SK-N-MC (cell line): ENCODE results near the gene DSG1.

Experiments used
- DNase-seq: peaks from one replicate; pipeline ENCODE4 v3.0.0-alpha.2; 2011; ENCODE audit warnings: low read depth, low spot score
- H3K27ac ChIP-seq: fragments of 200-600 bp; sonication (generic); 2 replicates; pipeline ENCODE4 v1.5.1; 2016; ENCODE audit warnings: mixed run types
- H3K36me3 ChIP-seq: fragments of 200-600 bp; sonication (generic); 2 replicates; pipeline ENCODE4 v1.6.1; 2017; ENCODE audit warnings: antibody characterized with exemption, low read length, mixed read lengths; ENCODE audit not compliant: insufficient read depth
- H3K4me3 ChIP-seq: fragments of 200-600 bp; sonication (generic); 2 replicates; pipeline ENCODE4 v1.5.1; 2016
- H3K9ac ChIP-seq: fragments of 200-600 bp; sonication (generic); 2 replicates; pipeline ENCODE4 v1.8.0; 2017; ENCODE audit warnings: mixed run types, mixed read lengths; ENCODE audit not compliant: insufficient read length
- H3K9me3 ChIP-seq: fragments of 200-600 bp; sonication (generic); 2 replicates; pipeline ENCODE4 v1.6.1; 2017; ENCODE audit warnings: low read depth, mild to moderate bottlenecking, antibody characterized with exemption, low read length, moderate library complexity, mixed read lengths
- EZH2 ChIP-seq: fragments of 200-600 bp; sonication (generic); IDR thresholded peaks from one replicate; pipeline ENCODE4 v1.6.1; 2017; ENCODE audit warnings: antibody characterized with exemption
- FOXP2 ChIP-seq: optimal IDR thresholded peaks from 2 replicates; pipeline ENCODE3; 2011; ENCODE audit warnings: mild to moderate bottlenecking, moderate library complexity; ENCODE audit not compliant: insufficient read depth; ENCODE audit errors: extremely low read length, control extremely low read depth
- POLR2AphosphoS5 ChIP-seq: IDR thresholded peaks from 2 replicates; pipeline ENCODE4 v1.6.1; 2012; ENCODE audit warnings: mild to moderate bottlenecking, low read depth, low read length, borderline replicate concordance

DSG1 gene

DNA sequence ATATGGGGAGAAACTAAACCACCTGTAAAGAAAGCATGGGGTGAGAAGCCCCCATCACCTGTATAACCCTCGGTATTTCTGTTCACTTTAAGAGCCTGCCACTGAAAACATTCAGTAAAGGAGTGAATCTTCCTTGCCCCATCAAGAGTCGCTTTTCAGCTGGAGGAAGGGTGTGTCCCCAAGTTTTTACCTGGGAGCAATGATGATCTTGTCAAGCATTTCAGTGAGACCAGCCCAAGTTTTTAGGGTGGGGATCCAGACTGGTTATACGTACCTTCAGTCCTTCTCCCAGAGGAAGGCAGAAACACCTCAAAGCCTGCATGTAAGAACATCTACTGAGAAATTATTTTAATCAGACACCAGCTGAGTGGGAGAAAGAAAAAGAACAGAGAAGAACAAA is at the start of gene DSG1:
Gene DSG1 (plus strand): TSS at position 301 of the 400 bp plus-strand sequence. CDS start 141 bp downstream, outside the sequence.
- H3K27ac ChIP-seq: no peak within 1 kb of the TSS
- H3K9ac ChIP-seq: no peak within 1 kb of the TSS
- no peaks in the 10 kb centered on the region for H3K36me3 ChIP-seq
- no peaks in the 10 kb centered on the region for H3K9me3 ChIP-seq
- no peak within 1 kb of the TSS for H3K4me3 ChIP-seq
- no peak for DNase-seq
- TF ChIP-seq EZH2 (no peak), FOXP2 (no peak), POLR2AphosphoS5 (no peak)

DNA sequence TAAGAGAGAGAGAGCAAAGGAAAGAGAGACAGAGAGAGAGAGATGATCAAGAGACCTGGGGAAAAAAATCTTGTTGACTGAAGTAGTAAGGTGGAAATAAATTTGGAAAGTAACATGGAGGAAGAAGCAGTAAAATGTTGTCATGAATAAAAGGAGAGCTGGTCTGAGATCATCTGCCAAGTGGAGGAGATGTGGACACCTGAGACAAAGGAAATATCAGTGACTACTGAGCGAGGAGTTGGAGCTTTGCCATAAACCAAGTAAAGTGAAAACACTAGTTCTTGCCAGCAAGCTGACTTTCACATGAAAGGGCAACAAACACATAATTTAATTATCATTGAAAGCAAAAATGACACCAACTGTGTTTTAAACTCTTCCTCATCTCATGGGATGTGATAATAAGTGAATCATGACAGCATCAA is 49.0 kb upstream of the DSG1 start:
- Histone ChIP-seq H3K9me3 (0 out of 2 replicates have a peak, but pooled peaks cover 2% of the 10 kb centered on the region), H3K4me3 (no peak overlapping the region), H3K9ac (no peak overlapping the region), H3K36me3 (no peaks in the 10 kb centered on the region), H3K27ac (no peak overlapping the region)
- DNase-seq: no peak
- no peak for TF ChIP-seq POLR2AphosphoS5

DNA sequence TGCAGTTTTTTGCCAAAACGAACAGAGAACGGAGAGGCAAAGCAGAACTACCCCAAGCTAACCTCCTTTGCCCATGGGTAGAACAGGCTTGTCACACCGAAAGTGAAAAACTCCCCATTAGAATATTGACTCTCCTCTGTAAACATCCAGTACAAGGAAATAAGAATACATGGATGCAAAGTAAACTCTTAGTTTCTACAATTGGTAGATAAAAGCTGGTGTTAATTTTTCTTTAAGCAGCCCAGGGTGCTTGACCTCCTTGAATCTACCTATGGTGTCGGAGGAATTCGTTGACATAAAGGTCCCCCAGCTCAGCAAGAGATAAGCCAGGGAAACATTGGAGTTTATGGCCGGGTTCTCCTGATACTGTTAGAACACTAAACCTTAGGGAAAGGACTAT is 48.4 kb upstream of the DSG1 start:
- Histone ChIP-seq H3K4me3 (no peak overlapping the region), H3K27ac (no peak overlapping the region), H3K9ac (no peak overlapping the region), H3K9me3 (0 out of 2 replicates have a peak, but pooled peaks cover 2% of the 10 kb centered on the region), H3K36me3 (no peaks in the 10 kb centered on the region)
- TF ChIP-seq FOXP2 (no peak), EZH2 (no peak), POLR2AphosphoS5 (no peak)
- no peak for DNase-seq

DNA sequence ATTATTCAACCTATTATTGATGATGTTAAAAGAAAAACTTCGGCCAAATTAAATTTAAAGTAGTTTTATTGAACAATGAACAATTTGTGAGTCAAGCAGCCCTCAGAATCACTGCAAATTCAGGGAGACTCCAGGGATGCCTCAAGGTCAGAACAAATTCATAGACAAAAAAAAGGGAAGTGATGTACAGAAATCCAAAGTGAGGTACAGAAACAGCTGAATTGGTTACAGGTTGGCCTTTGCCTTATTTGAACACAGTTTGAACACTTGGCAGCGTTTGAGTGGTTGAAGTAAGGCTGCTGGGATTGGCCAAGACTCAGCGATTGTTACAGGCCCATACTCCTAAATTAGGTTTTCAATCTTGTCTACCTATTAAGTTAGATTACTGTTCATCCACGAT is 47.4 kb upstream of the DSG1 start:
- 0 out of 2 replicates have a peak, but pooled peaks cover 2% of the 10 kb centered on the region for H3K9me3 ChIP-seq
- TF ChIP-seq EZH2 (no peak), POLR2AphosphoS5 (no peak), FOXP2 (no peak)
- H3K27ac ChIP-seq: no peak overlapping the region
- no peak for DNase-seq
- no peak overlapping the region for H3K4me3 ChIP-seq
- no peak overlapping the region for H3K9ac ChIP-seq
- no peaks in the 10 kb centered on the region for H3K36me3 ChIP-seq

DNA sequence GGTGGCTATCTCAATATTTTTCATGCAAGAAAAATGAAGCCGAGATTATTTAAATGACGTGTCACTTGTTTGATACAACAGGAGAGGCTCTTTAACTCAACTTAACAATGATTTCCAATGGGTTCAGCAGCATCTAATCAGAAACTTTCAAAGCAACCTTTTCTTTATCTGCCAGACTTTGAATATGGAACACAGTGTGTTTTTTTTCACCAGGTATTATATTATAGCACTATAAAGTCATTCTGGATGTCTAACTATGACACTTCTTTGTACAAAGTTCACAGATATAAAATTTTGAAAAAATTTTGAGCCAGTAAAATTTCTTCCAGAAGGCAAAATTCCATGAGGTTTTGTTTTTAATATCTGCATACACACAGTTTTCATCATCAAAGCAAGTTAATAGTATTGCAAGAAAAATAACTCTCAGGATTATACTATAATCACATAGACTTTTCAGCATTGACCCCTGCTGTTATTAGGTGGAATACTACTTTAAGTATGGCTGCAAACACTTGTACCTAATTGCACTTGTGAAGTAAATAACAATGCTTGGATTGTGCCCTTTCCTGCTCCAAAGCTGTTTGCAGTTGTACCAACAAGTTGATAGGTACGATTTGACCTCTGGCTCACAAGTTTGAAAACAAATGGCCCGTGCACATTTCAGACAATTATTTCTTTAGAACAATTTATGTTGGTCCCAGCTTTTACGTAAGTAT is 44.0 kb upstream of the DSG1 start:
- Histone ChIP-seq H3K4me3 (no peak overlapping the region), H3K9ac (no peak overlapping the region), H3K36me3 (no peaks in the 10 kb centered on the region), H3K27ac (no peak overlapping the region), H3K9me3 (0 out of 2 replicates have a peak, but pooled peaks cover 2% of the 10 kb centered on the region)
- no peak for DNase-seq
- TF ChIP-seq EZH2 (no peak), POLR2AphosphoS5 (no peak), FOXP2 (no peak)

DNA sequence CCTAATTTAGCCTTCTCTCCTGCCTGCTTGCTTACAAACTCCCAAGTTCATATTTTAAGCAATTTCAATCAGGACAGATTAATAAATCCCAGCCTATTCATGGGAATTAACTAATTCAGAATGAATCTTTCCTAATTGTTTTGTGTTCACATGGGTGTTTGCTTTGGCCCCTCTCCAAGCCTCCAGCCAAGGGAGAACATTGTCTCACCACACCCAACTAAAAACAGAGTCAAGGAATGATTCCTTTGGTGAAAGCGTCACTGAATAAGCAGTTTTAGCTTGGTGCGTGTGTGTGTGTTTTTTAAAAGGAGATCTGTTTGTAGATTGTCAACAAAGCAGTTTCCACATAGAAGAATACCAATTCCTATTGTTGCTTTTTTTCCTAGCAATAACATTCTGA is 43.0 kb upstream of the DSG1 start:
- no peak for TF ChIP-seq FOXP2
- no peak for TF ChIP-seq EZH2
- no peak for TF ChIP-seq POLR2AphosphoS5
- no peak for DNase-seq
- H3K4me3 ChIP-seq: no peak overlapping the region

DNA sequence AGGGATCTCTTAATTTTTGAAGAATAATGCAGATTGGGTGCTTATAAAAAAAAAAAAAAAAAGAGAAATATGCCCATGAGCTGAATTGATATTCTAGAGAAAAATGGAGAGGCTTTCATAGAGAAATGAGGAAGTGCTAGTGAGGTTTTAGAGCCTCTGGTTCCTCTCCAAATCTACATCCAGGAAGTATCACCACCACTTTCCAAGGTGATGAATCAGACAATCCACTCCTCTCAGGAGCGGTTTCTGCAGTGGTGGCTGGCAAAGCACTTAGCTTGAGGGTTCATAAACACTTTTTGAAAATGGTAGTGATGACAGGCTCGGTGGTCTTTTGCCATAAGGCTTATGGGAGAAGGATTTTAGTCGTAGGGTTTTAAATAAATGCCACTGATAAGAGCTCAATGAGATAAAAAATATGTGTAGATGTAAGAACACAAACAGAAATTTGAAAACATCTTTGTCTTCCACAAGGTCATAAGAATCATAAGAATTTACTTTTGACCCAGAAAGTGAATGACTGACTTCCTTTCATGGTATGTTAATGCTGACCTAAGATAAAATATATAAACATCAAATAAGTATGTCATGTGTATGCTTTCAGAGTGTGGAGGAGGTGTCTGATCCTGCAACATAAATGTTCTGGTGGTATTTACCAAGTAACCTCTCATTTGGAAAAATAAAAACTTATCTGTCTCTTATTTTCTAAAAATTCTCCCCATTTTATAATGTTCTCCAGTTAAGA is 42.1 kb upstream of the DSG1 start:
- DNase-seq: no peak
- H3K9me3 ChIP-seq: 0 out of 2 replicates have a peak, but pooled peaks cover 2% of the 10 kb centered on the region
- no peak overlapping the region for H3K9ac ChIP-seq
- H3K36me3 ChIP-seq: no peaks in the 10 kb centered on the region
- no peak overlapping the region for H3K4me3 ChIP-seq
- no peak for TF ChIP-seq FOXP2
- no peak for TF ChIP-seq EZH2
- TF ChIP-seq POLR2AphosphoS5: no peak
- no peak overlapping the region for H3K27ac ChIP-seq

More for the DNA sequence above, 43.0 kb upstream of the DSG1 start:
- no peaks in the 10 kb centered on the region for H3K36me3 ChIP-seq
- 0 out of 2 replicates have a peak, but pooled peaks cover 2% of the 10 kb centered on the region for H3K9me3 ChIP-seq
- no peak overlapping the region for H3K9ac ChIP-seq
- no peak overlapping the region for H3K27ac ChIP-seq

DNA sequence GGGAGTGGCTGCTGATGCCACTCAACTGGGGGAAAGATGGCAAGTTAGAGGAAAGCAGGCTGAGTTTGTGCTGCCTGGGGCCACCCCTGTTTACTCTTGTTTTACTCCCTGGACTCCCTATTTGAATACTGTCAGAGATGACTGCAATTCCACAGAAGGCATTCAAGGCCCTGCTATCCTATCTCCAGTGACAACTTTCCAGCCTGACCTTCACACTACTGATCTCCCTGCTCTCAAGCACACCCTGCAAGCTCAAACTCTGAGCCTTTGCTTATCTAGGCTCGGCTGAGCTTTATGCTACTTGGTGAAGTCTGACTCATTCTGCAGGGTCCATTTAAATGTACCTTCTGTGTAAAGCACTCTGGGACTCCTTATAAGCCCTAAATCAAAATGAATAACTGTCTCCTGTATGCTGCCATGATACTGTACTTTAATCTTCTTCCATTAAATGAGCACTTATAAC is 39.3 kb upstream of the DSG1 start:
- Histone ChIP-seq H3K36me3 (no peaks in the 10 kb centered on the region), H3K9ac (no peak overlapping the region), H3K4me3 (no peak overlapping the region), H3K27ac (no peak overlapping the region), H3K9me3 (no peaks in the 10 kb centered on the region)
- no peak for DNase-seq
- TF ChIP-seq FOXP2 (no peak), EZH2 (no peak), POLR2AphosphoS5 (no peak)
